Testis (tissue), 3 donors: ENCODE measurements around the gene APOD. TPM values are rescaled to one million over a fixed set of nuclear protein-coding genes. Genes with fewer than 3 reads are reported as not detected.

Experiments used
- DNase-seq: peaks from one replicate; pipeline ENCODE4 v3.0.0-alpha.2; 2019
- H3K27ac ChIP-seq, 2 donors: fragments of 200-600 bp; sonication (generic); one replicate each; pipeline ENCODE4 v1.5.1; 2019
- H3K27me3 ChIP-seq: fragments of 200-600 bp; sonication (generic); one replicate; pipeline ENCODE4 v1.5.1; 2019
- H3K36me3 ChIP-seq: fragments of 200-600 bp; sonication (generic); one replicate; pipeline ENCODE4 v1.5.1; 2017; ENCODE audit warnings: low read depth; ENCODE audit errors: missing control alignments
- H3K4me1 ChIP-seq: fragments of 200-600 bp; sonication (generic); one replicate; pipeline ENCODE4 v1.5.1; 2019
- H3K4me3 ChIP-seq, 2 donors: fragments of 200-600 bp; sonication (generic); one replicate each; pipeline ENCODE4 v1.5.1; 2017 to 2019
- H3K9me3 ChIP-seq: fragments of 200-600 bp; sonication (generic); one replicate; pipeline ENCODE4 v1.5.1; 2017
- CTCF ChIP-seq, 3 experiments: fragments of 450-650 bp in 2 of 3; fragments of 200-600 bp in 1 of 3; sonication (generic) in 1 of 3; IDR thresholded peaks; one replicate each; pipeline ENCODE4 v1.5.1; 2016 to 2019; ENCODE audit warnings: antibody characterized with exemption in 3 of 3, mild to moderate bottlenecking in 2 of 3, moderate library complexity in 1 of 3
- POLR2A ChIP-seq: fragments of 450-650 bp; IDR thresholded peaks from one replicate; pipeline ENCODE4 v1.6.1; 2017; ENCODE audit warnings: antibody characterized with exemption, mild to moderate bottlenecking, moderate library complexity
- WGBS, 2 donors: methylation state at CpG; one replicate each; pipeline ENCODE4 v1.1.5; 2018; 5-methylcytosine and 5-hydroxymethylcytosine counted together
- intact Hi-C: fragments of 100-400 bp; cut with DNase I; formaldehyde crosslinking; loops from one replicate; pipeline ENCODE4 v1.15.1; 2023; ENCODE audit warnings: low total_unique reads
- polyA plus RNA-seq: library from polyadenylated mRNA; stranded (reverse); fragments of 350-450 nt; fragmentation: Illumina TruSeq; extraction: RNeasy Lipid Tissue Mini Kit (QIAGEN cat#74804); gene quantifications from one replicate; pipeline ENCODE4 v1.2.3, GENCODE V29; 2014; ENCODE audit warnings: low read depth, low replicate concordance; ENCODE audit not compliant: insufficient read depth
- total RNA-seq, 2 donors: library from RNA; depleted of rRNA; stranded (reverse); fragments of >200 nt; gene quantifications; one replicate each; pipeline ENCODE4 v1.2.3, GENCODE V29; 2016

Gene APOD
- total and polyA plus RNA-seq, 3 donors from 2014 or later: 55.0 to 99.8 (median 83.9) TPM

- Histone ChIP-seq H3K4me1 (peaks cover 3% of the 10 kb centered on the region), H3K9me3 (no peaks in the 10 kb centered on the region), H3K27ac (no peak overlapping the region), H3K4me3 (no peak overlapping the region), H3K36me3 (no peaks in the 10 kb centered on the region), H3K27me3 (no peaks in the 10 kb centered on the region)
- WGBS, 2 donors: 56 to 58% methylated on average over 7 of the region's 7 CpGs
- DNase-seq: peak; percentile 41
- TF ChIP-seq CTCF (IDR thresholded peaks at IDR 0.05): no peak
- no peak for TF ChIP-seq POLR2A
- intact Hi-C loops: no loop called here
Measured at GRCh38 chr3:195551381-195551978, 32.3 kb downstream of the APOD start.

- Histone ChIP-seq H3K4me3 (no peak overlapping the region), H3K36me3 (no peaks in the 10 kb centered on the region), H3K4me1 (peaks cover 8% of the 10 kb centered on the region), H3K27me3 (no peaks in the 10 kb centered on the region), H3K9me3 (no peaks in the 10 kb centered on the region), H3K27ac (no peak overlapping the region)
- intact Hi-C loops: no loop called here
- 34 to 42% methylated on average over 4 of the region's 4 CpGs for WGBS, 2 donors
- DNase-seq: no peak
- TF ChIP-seq POLR2A: no peak
- no peak for TF ChIP-seq CTCF (IDR thresholded peaks at IDR 0.05)
Measured at GRCh38 chr3:195550723-195551122, 33.0 kb downstream of the APOD start.

- no peak for DNase-seq
- Histone ChIP-seq H3K4me1 (peaks cover 8% of the 10 kb centered on the region), H3K27me3 (no peaks in the 10 kb centered on the region), H3K4me3 (no peak overlapping the region), H3K27ac (no peak overlapping the region), H3K9me3 (no peaks in the 10 kb centered on the region), H3K36me3 (no peaks in the 10 kb centered on the region)
- intact Hi-C loops: no loop called here
- 64 to 71% methylated on average over 9 of the region's 9 CpGs for WGBS, 2 donors
- TF ChIP-seq POLR2A: no peak
- TF ChIP-seq CTCF (IDR thresholded peaks at IDR 0.05): no peak
Measured at GRCh38 chr3:195549931-195550519, 33.7 kb downstream of the APOD start.

- WGBS, 2 donors: 73 to 87% methylated on average over 2 of the region's 2 CpGs
- DNase-seq: no peak
- no peaks in the 10 kb centered on the region for H3K9me3 ChIP-seq
- H3K4me3 ChIP-seq: no peak overlapping the region
- intact Hi-C loops: no loop called here
- no peaks in the 10 kb centered on the region for H3K27me3 ChIP-seq
- TF ChIP-seq CTCF (IDR thresholded peaks at IDR 0.05): no peak
- TF ChIP-seq POLR2A: no peak
- H3K4me1 ChIP-seq: peaks cover 8% of the 10 kb centered on the region
- no peaks in the 10 kb centered on the region for H3K36me3 ChIP-seq
- H3K27ac ChIP-seq: no peak overlapping the region
Measured at GRCh38 chr3:195548987-195549386, 34.8 kb downstream of the APOD start.

GRCh38 chr3:195548501-195548900 is 35.2 kb downstream of the APOD start:
- DNase-seq: no peak
- Histone ChIP-seq H3K4me1 (peaks cover 8% of the 10 kb centered on the region), H3K9me3 (no peaks in the 10 kb centered on the region), H3K4me3 (no peak overlapping the region), H3K27me3 (no peaks in the 10 kb centered on the region), H3K27ac (no peak overlapping the region), H3K36me3 (no peaks in the 10 kb centered on the region)
- intact Hi-C loops: no loop called here
- TF ChIP-seq POLR2A: no peak
- TF ChIP-seq CTCF (IDR thresholded peaks at IDR 0.05): no peak
